ENCODE measurements around the gene CLN6.
"Not testable (repeated sequence)": the region's sequence is repeated elsewhere in the genome, so short reads cannot be mapped to it uniquely, and the experiment has no call there.

- not testable (repeated sequence) for TF ChIP-seq CTCF (IDR thresholded peaks at IDR 0.05); ZFX (IDR thresholded peaks at IDR 0.05; ENCODE audit: borderline replicate concordance)
Measured at GRCh38 chr15:68213491-68213845, 16.1 kb downstream of the CLN6 start.
